Trophoblast cell (in vitro differentiated cells and primary cell): Measurements from ENCODE around the gene GORASP2.
A peak's percentile ranks its signal among the peaks of the same experiment; 100 is the strongest.

ENCODE experiments used
- DNase-seq, 2 donors: peaks; one replicate each; pipeline ENCODE4 v3.0.0-alpha.2; 2016
- H2AFZ ChIP-seq: 2 replicates; pipeline ENCODE4 v1.6.1; 2013; ENCODE audit warnings: low read length, moderate library complexity, mild to moderate bottlenecking; ENCODE audit not compliant: insufficient read depth, poor library complexity
- H2AK5ac ChIP-seq: 2 replicates; pipeline ENCODE4 v1.6.1; 2013; ENCODE audit warnings: mild to moderate bottlenecking, low read length
- H2BK120ac ChIP-seq: 2 replicates; pipeline ENCODE4 v1.6.1; 2013; ENCODE audit warnings: low read length, mild to moderate bottlenecking, moderate library complexity; ENCODE audit not compliant: insufficient read depth, poor library complexity
- H2BK12ac ChIP-seq: 2 replicates; pipeline ENCODE4 v1.6.1; 2013; ENCODE audit warnings: mild to moderate bottlenecking, low read length, moderate library complexity
- H2BK5ac ChIP-seq: 2 replicates; pipeline ENCODE4 v1.6.1; 2013; ENCODE audit warnings: low read length, low read depth, moderate library complexity, mild to moderate bottlenecking; ENCODE audit not compliant: poor library complexity
- H3K14ac ChIP-seq: 2 replicates; pipeline ENCODE4 v1.6.1; 2013; ENCODE audit warnings: mild to moderate bottlenecking, low read length
- H3K18ac ChIP-seq: 2 replicates; pipeline ENCODE4 v1.6.1; 2013; ENCODE audit warnings: mild to moderate bottlenecking, low read length
- H3K23ac ChIP-seq: 2 replicates; pipeline ENCODE4 v1.6.1; 2013; ENCODE audit warnings: low read length
- H3K27ac ChIP-seq: 2 replicates; pipeline ENCODE4 v1.5.1; 2013; ENCODE audit warnings: low read depth, mild to moderate bottlenecking, inconsistent platforms, low read length, moderate library complexity
- H3K27me3 ChIP-seq: 2 replicates; pipeline ENCODE4 v1.6.1; 2013; ENCODE audit warnings: inconsistent platforms, mild to moderate bottlenecking, low read length, moderate library complexity; ENCODE audit not compliant: insufficient read depth
- H3K36me3 ChIP-seq, 2 experiments: 1 replicate in 1 of 2; 2 replicates in 1 of 2; pipeline ENCODE4 v1.6.1; 2013; ENCODE audit warnings: low read length in 2 of 2, mild to moderate bottlenecking in 2 of 2, moderate library complexity in 1 of 2; ENCODE audit not compliant: insufficient read depth in 2 of 2, control insufficient read depth in 1 of 2
- H3K4ac ChIP-seq: 2 replicates; pipeline ENCODE4 v1.6.1; 2013; ENCODE audit warnings: low read depth, mild to moderate bottlenecking, low read length, moderate library complexity
- H3K4me1 ChIP-seq, 2 experiments: 1 replicate in 1 of 2; 2 replicates in 1 of 2; pipeline ENCODE4 v1.6.1; 2013; ENCODE audit warnings: low read length in 2 of 2, mild to moderate bottlenecking in 2 of 2, moderate library complexity in 1 of 2; ENCODE audit not compliant: insufficient read depth in 2 of 2, control insufficient read depth in 1 of 2
- H3K4me2 ChIP-seq: 2 replicates; pipeline ENCODE4 v1.6.1; 2013; ENCODE audit warnings: inconsistent platforms, mild to moderate bottlenecking, low read length, moderate library complexity
- H3K4me3 ChIP-seq: 2 replicates; pipeline ENCODE4 v1.5.1; 2013; ENCODE audit warnings: mild to moderate bottlenecking, low read depth, low read length, inconsistent platforms
- H3K79me1 ChIP-seq: one replicate; pipeline ENCODE4 v1.6.1; 2013; ENCODE audit warnings: low read length
- H3K79me2 ChIP-seq: 2 replicates; pipeline ENCODE4 v1.6.1; 2013; ENCODE audit warnings: low read length, mild to moderate bottlenecking; ENCODE audit not compliant: control insufficient read depth, insufficient read depth, poor library complexity
- H3K9ac ChIP-seq: 2 replicates; pipeline ENCODE4 v1.6.1; 2013; ENCODE audit warnings: mild to moderate bottlenecking, low read length
- H3K9me3 ChIP-seq: 2 replicates; pipeline ENCODE4 v1.6.1; 2013; ENCODE audit warnings: low read depth, mild to moderate bottlenecking, control low read depth, inconsistent platforms, low read length; ENCODE audit not compliant: insufficient read depth
- H4K12ac ChIP-seq: 2 replicates; pipeline ENCODE4 v1.6.1; 2013; ENCODE audit warnings: low read depth, mild to moderate bottlenecking, low read length, moderate library complexity
- H4K8ac ChIP-seq: 2 replicates; pipeline ENCODE4 v1.6.1; 2013; ENCODE audit warnings: low read depth, mild to moderate bottlenecking, low read length, moderate library complexity
- H4K91ac ChIP-seq: one replicate; pipeline ENCODE4 v1.6.1; 2013; ENCODE audit warnings: low read depth, mild to moderate bottlenecking, low read length, moderate library complexity
- WGBS: extraction: QIAGEN DNeasy Blood & Tissue Kit; methylation state at CpG from one replicate; pipeline ENCODE4 v1.1.7; 2013; ENCODE audit warnings: missing lambda C conversion rate; ENCODE audit not compliant: insufficient read length, insufficient coverage; ENCODE audit errors: extremely low coverage; 5-methylcytosine and 5-hydroxymethylcytosine counted together

GORASP2 gene

GRCh38 chr2:170973225-170973491 is 44.1 kb downstream of the GORASP2 start:
- Histone ChIP-seq H3K9me3 (no peaks in the 10 kb centered on the region), H3K4me1 (peaks cover 13 to 16% of the 10 kb centered on the region in 2 experiments), H3K14ac (no peak overlapping the region), H4K8ac (no peak overlapping the region), H3K18ac (no peak overlapping the region), H3K79me1 (peaks cover 6% of the 10 kb centered on the region), H3K27me3 (no peaks in the 10 kb centered on the region), H2AK5ac (no peak overlapping the region), H3K36me3 (peaks cover 3 to 9% of the 10 kb centered on the region in 2 experiments), H4K91ac (no peak overlapping the region), H3K4ac (no peak overlapping the region), H2BK5ac (no peak overlapping the region), H4K12ac (no peak overlapping the region), H3K4me3 (no peak overlapping the region), H3K4me2 (peak overlapping the region; percentile 89), H2BK12ac (no peak overlapping the region), H3K79me2 (no peaks in the 10 kb centered on the region), H2AFZ (peak overlapping the region; percentile 20), H3K27ac (no peak overlapping the region), H3K9ac (peak overlapping the region; percentile 3), H3K23ac (no peak overlapping the region), H2BK120ac (no peak overlapping the region)
- WGBS, result no CpG with 5 or more reads among the region's 12 CpGs
- no peak for DNase-seq

GRCh38 chr2:170973492-170974303 is 44.6 kb downstream of the GORASP2 start:
- no peak overlapping the region for H3K27ac ChIP-seq
- DNase-seq, result peak; percentile 82 to 85
- whole genome bisulfite sequencing, result no CpG with 5 or more reads among the region's 67 CpGs
- peaks cover 0 to 4% of the 10 kb centered on the region in 2 experiments for H3K36me3 ChIP-seq
- H3K4me3 ChIP-seq, result peak overlapping the region; percentile 62
- H3K79me2 ChIP-seq, result no peaks in the 10 kb centered on the region
- H3K23ac ChIP-seq, result no peak overlapping the region
- peak overlapping the region; percentile 96 for H4K12ac ChIP-seq
- peak overlapping the region; percentile 34 for H2AK5ac ChIP-seq
- H3K14ac ChIP-seq, result peak overlapping the region; percentile 58
- peak overlapping the region; percentile 46 for H3K9ac ChIP-seq
- H2BK120ac ChIP-seq, result peak overlapping the region; percentile 81
- H3K27me3 ChIP-seq, result no peaks in the 10 kb centered on the region
- H3K79me1 ChIP-seq, result peaks cover 6% of the 10 kb centered on the region
- peak overlapping the region; percentile 29 for H2BK5ac ChIP-seq
- peaks cover 13 to 16% of the 10 kb centered on the region in 2 experiments for H3K4me1 ChIP-seq
- H2BK12ac ChIP-seq, result peak overlapping the region; percentile 32
- H3K18ac ChIP-seq, result peak overlapping the region; percentile 42
- peak overlapping the region; percentile 35 for H3K4ac ChIP-seq
- H3K4me2 ChIP-seq, result peak overlapping the region; percentile 89
- no peaks in the 10 kb centered on the region for H3K9me3 ChIP-seq
- H4K8ac ChIP-seq, result peak overlapping the region; percentile 88
- peak overlapping the region; percentile 65 for H2AFZ ChIP-seq
- H4K91ac ChIP-seq, result peak overlapping the region; percentile 85

GRCh38 chr2:170974304-170974993 is 45.4 kb downstream of the GORASP2 start:
- H3K4me2 ChIP-seq, result no peak overlapping the region
- no peak overlapping the region for H3K23ac ChIP-seq
- H3K27me3 ChIP-seq, result no peaks in the 10 kb centered on the region
- H2BK12ac ChIP-seq, result no peak overlapping the region
- H2BK5ac ChIP-seq, result no peak overlapping the region
- DNase-seq, result peak; percentile 79 to 88
- peaks cover 13 to 16% of the 10 kb centered on the region in 2 experiments for H3K4me1 ChIP-seq
- H3K4me3 ChIP-seq, result no peak overlapping the region
- WGBS, result no CpG with 5 or more reads among the region's 11 CpGs
- H4K91ac ChIP-seq, result peak overlapping the region; percentile 85
- no peak overlapping the region for H3K18ac ChIP-seq
- H4K12ac ChIP-seq, result no peak overlapping the region
- no peaks in the 10 kb centered on the region for H3K9me3 ChIP-seq
- H3K36me3 ChIP-seq, result no peaks in the 10 kb centered on the region
- H3K9ac ChIP-seq, result no peak overlapping the region
- no peak overlapping the region for H3K4ac ChIP-seq
- H3K79me2 ChIP-seq, result no peaks in the 10 kb centered on the region
- peak overlapping the region; percentile 65 for H2AFZ ChIP-seq
- H2BK120ac ChIP-seq, result no peak overlapping the region
- H3K14ac ChIP-seq, result no peak overlapping the region
- peaks cover 6% of the 10 kb centered on the region for H3K79me1 ChIP-seq
- no peak overlapping the region for H3K27ac ChIP-seq
- H2AK5ac ChIP-seq, result no peak overlapping the region
- peak overlapping the region; percentile 88 for H4K8ac ChIP-seq

DNA sequence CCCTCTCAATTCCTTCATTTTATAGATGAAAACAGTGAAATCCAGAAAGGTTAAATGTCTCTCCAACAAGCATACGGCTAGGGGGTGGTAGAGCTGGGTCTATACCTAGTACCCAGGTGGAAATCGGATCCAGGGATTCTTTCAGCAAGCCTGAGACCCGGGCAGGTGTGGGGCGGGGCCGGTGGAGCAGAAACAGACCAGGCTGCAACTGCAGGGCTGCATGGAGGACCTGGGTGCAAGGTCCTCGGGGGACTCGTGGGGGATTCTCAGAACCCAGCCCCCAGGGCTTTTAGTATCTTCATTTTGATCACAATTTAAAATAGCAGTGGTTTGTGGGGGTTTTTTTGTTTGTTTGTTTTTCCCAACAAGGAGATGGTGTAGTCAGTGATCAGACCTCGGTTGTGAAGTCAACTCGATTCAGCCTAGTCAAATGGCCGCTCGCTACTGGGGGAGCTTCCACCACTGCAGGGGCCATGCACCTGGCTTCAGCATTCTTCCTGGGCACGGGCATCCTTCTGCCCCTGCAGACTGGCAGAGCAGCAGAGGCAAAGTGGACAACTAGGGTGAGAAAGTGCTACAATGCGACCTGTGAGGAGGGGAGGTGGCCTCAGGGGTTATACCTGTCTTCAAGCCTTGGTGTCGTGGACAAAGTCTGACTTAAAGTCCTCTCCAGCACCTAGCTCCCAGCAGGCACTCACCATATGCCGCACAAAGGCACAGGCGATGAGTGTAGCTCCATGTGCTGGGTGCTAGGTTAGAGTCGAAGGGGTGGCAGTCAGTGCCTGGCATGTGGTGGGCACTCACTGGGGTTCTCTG is 46.3 kb downstream of the GORASP2 start:
- H3K18ac ChIP-seq, result no peak overlapping the region
- no peak overlapping the region for H2BK5ac ChIP-seq
- no peak for DNase-seq
- H3K23ac ChIP-seq, result no peak overlapping the region
- H2BK12ac ChIP-seq, result peak overlapping the region; percentile 36
- H2BK120ac ChIP-seq, result no peak overlapping the region
- H3K9me3 ChIP-seq, result no peaks in the 10 kb centered on the region
- H3K14ac ChIP-seq, result no peak overlapping the region
- no peaks in the 10 kb centered on the region for H3K36me3 ChIP-seq
- no peak overlapping the region for H3K4ac ChIP-seq
- H2AK5ac ChIP-seq, result peak overlapping the region; percentile 71
- no peak overlapping the region for H2AFZ ChIP-seq
- no peak overlapping the region for H4K8ac ChIP-seq
- H3K79me1 ChIP-seq, result peaks cover 6% of the 10 kb centered on the region
- H3K27me3 ChIP-seq, result no peaks in the 10 kb centered on the region
- peaks cover 13 to 16% of the 10 kb centered on the region in 2 experiments for H3K4me1 ChIP-seq
- H4K12ac ChIP-seq, result no peak overlapping the region
- no peak overlapping the region for H3K4me3 ChIP-seq
- no CpG with 5 or more reads among the region's 17 CpGs for WGBS
- H3K79me2 ChIP-seq, result no peaks in the 10 kb centered on the region
- H3K4me2 ChIP-seq, result no peak overlapping the region
- peak overlapping the region; percentile 29 for H3K9ac ChIP-seq
- H4K91ac ChIP-seq, result no peak overlapping the region
- no peak overlapping the region for H3K27ac ChIP-seq
